SU-DHL-6 (cell line): ENCODE data around the gene ELAVL2.

Experiments
- EZH2phosphoT487 ChIP-seq: fragments of 200-600 bp; sonication (generic), shearing (Covaris generic); conservative IDR thresholded peaks from 2 replicates; pipeline ENCODE4 v1.6.1; 2018; ENCODE audit warnings: mild to moderate bottlenecking, antibody characterized with exemption, low read length, moderate library complexity, mixed read lengths
- TF ChIP-seq, protein P1 (sequence below): fragments of 200-600 bp; sonication (generic); IDR thresholded peaks from one replicate; pipeline ENCODE4 v1.5.1; 2017; ENCODE audit warnings: antibody characterized with exemption, mild to moderate bottlenecking, low read length, moderate library complexity; ENCODE audit not compliant: insufficient read depth, poor library complexity, severe bottlenecking

GRCh38 chr9:23707249-23707648, 118.8 kb downstream of the ELAVL2 start:
- TF ChIP-seq, protein P1, sequence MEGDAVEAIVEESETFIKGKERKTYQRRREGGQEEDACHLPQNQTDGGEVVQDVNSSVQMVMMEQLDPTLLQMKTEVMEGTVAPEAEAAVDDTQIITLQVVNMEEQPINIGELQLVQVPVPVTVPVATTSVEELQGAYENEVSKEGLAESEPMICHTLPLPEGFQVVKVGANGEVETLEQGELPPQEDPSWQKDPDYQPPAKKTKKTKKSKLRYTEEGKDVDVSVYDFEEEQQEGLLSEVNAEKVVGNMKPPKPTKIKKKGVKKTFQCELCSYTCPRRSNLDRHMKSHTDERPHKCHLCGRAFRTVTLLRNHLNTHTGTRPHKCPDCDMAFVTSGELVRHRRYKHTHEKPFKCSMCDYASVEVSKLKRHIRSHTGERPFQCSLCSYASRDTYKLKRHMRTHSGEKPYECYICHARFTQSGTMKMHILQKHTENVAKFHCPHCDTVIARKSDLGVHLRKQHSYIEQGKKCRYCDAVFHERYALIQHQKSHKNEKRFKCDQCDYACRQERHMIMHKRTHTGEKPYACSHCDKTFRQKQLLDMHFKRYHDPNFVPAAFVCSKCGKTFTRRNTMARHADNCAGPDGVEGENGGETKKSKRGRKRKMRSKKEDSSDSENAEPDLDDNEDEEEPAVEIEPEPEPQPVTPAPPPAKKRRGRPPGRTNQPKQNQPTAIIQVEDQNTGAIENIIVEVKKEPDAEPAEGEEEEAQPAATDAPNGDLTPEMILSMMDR, result no peak
- TF ChIP-seq EZH2phosphoT487, result no peak
